Esophagus muscularis mucosa (tissue), 4 donors: Measurements from ENCODE around the gene PLAU. TPM values are rescaled to one million over a fixed set of nuclear protein-coding genes. Genes with fewer than 3 reads are reported as not detected.

Source experiments
- DNase-seq: peaks from one replicate; pipeline ENCODE4 v3.0.0-alpha.2; 2017; ENCODE audit errors: extremely low spot score
- H3K27ac ChIP-seq, 4 donors: fragments of 200-600 bp; sonication (generic); replicated peaks in 1 of 4; 1 replicate in 3 of 4; 2 replicates in 1 of 4; pipeline ENCODE4 v1.5.1; 2016 to 2019; ENCODE audit warnings: mild to moderate bottlenecking in 1 of 4
- H3K27me3 ChIP-seq, 4 donors: fragments of 200-600 bp; sonication (generic); one replicate each; pipeline versions ENCODE4 v1.5.1 to v1.6.0; 2016 to 2019
- H3K36me3 ChIP-seq, 4 donors: fragments of 200-600 bp; sonication (generic); one replicate each; pipeline ENCODE4 v1.5.1; 2016 to 2019
- H3K4me1 ChIP-seq, 4 donors: fragments of 200-600 bp; sonication (generic); one replicate each; pipeline ENCODE4 v1.5.1; 2016 to 2019
- H3K4me3 ChIP-seq, 4 donors: fragments of 200-600 bp; sonication (generic); 1 replicate in 2 of 4; 2 replicates in 2 of 4; pipeline ENCODE4 v1.5.1; 2016 to 2019; ENCODE audit warnings: mild to moderate bottlenecking in 4 of 4, moderate library complexity in 1 of 4
- H3K9me3 ChIP-seq, 4 donors: fragments of 200-600 bp; sonication (generic); 1 replicate in 3 of 4; 2 replicates in 1 of 4; pipeline ENCODE4 v1.5.1; 2016 to 2019
- CTCF ChIP-seq, 3 experiments: fragments of 200-600 bp in 2 of 3; fragments of 450-650 bp in 1 of 3; sonication (generic) in 2 of 3; IDR thresholded peaks; one replicate each; pipeline ENCODE4 v1.5.1; 2017 to 2019; ENCODE audit warnings: antibody characterized with exemption in 3 of 3, mild to moderate bottlenecking in 2 of 3, moderate library complexity in 1 of 3
- EP300 ChIP-seq: sonication (generic); formaldehyde crosslinking; IDR thresholded peaks from one replicate; pipeline ENCODE4 v1.6.1; 2017; ENCODE audit warnings: antibody characterized with exemption
- POLR2A ChIP-seq: fragments of 450-650 bp; IDR thresholded peaks from one replicate; pipeline ENCODE4 v1.6.1; 2017; ENCODE audit warnings: antibody characterized with exemption, moderate library complexity, mild to moderate bottlenecking, low read depth
- POLR2AphosphoS5 ChIP-seq, 2 donors: sonication (generic); formaldehyde crosslinking; IDR thresholded peaks; one replicate each; pipeline ENCODE4 v1.6.1; 2017; ENCODE audit warnings: antibody characterized with exemption in 2 of 2
- WGBS: methylation state at CpG from one replicate; pipeline ENCODE4 v1.1.5; 2018; 5-methylcytosine and 5-hydroxymethylcytosine counted together
- intact Hi-C: fragments of 100-400 bp; cut with DNase I; formaldehyde crosslinking; loops from one replicate; pipeline ENCODE4 v1.15.1; 2023
- total RNA-seq, 4 donors: library from RNA; depleted of rRNA; stranded (reverse); fragments of >200 nt; gene quantifications; one replicate each; pipeline versions ENCODE4 v1.1.0 to v1.2.1, GENCODE V29; 2016

PLAU gene
- total RNA-seq, 4 donors from 2014 or later: 4.2 to 38.3 (median 6.9) TPM

- TF ChIP-seq POLR2AphosphoS5 (IDR thresholded peaks at IDR 0.05): no peak
- no peak for TF ChIP-seq EP300
- DNase-seq: no peak
- intact Hi-C loops: no loop called here
- Histone ChIP-seq H3K4me1 (peaks cover 37 to 100% (median 99%) of the 10 kb centered on the region in 4 donors), H3K27ac (peak overlapping the region; percentile 82 to 93 (median 85)), H3K27me3 (no peaks in the 10 kb centered on the region), H3K9me3 (no peaks in the 10 kb centered on the region), H3K4me3 (no peak overlapping the region), H3K36me3 (peaks cover 4 to 29% (median 19%) of the 10 kb centered on the region in 4 donors)
- WGBS: 80% methylated on average over 8 of the region's 8 CpGs
Observed at GRCh38 chr10:73865107-73865458, 45.8 kb upstream of the PLAU start.

GRCh38 chr10:73865459-73866442, 45.2 kb upstream of the PLAU start:
- 49% methylated on average over 11 of the region's 11 CpGs for WGBS
- intact Hi-C loops: no loop called here
- Histone ChIP-seq H3K27ac (peak overlapping the region; percentile 82 to 93 (median 85)), H3K4me3 (peak overlapping the region in 1 of 4 donors; percentile 24), H3K4me1 (peaks cover 37 to 100% (median 99%) of the 10 kb centered on the region in 4 donors), H3K9me3 (no peaks in the 10 kb centered on the region), H3K27me3 (no peaks in the 10 kb centered on the region), H3K36me3 (peaks cover 0 to 28% (median 17%) of the 10 kb centered on the region in 4 donors)
- DNase-seq: no peak
- TF ChIP-seq POLR2AphosphoS5 (IDR thresholded peaks at IDR 0.05): no peak
- TF ChIP-seq EP300: no peak
- no peak for TF ChIP-seq CTCF (IDR thresholded peaks at IDR 0.05)
- no peak for TF ChIP-seq POLR2A

GRCh38 chr10:73866621-73867020, 44.3 kb upstream of the PLAU start:
- Histone ChIP-seq H3K4me1 (peaks cover 40 to 100% (median 100%) of the 10 kb centered on the region in 4 donors), H3K27ac (peak overlapping the region; percentile 82 to 93 (median 85)), H3K4me3 (no peak overlapping the region)

GRCh38 chr10:73867126-73867807, 43.7 kb upstream of the PLAU start:
- Histone ChIP-seq H3K9me3 (no peaks in the 10 kb centered on the region), H3K27ac (peak overlapping the region; percentile 82 to 93 (median 85)), H3K36me3 (peaks cover 0 to 37% (median 25%) of the 10 kb centered on the region in 4 donors), H3K4me3 (peak overlapping the region in 3 of 4 donors; percentile 17 to 26 (median 24)), H3K27me3 (no peaks in the 10 kb centered on the region), H3K4me1 (peaks cover 46 to 100% (median 100%) of the 10 kb centered on the region in 4 donors)
- DNase-seq: no peak
- TF ChIP-seq POLR2AphosphoS5 (IDR thresholded peaks at IDR 0.05) (peak; percentile 21 to 54), EP300 (no peak), CTCF (IDR thresholded peaks at IDR 0.05) (no peak), POLR2A (no peak)
- intact Hi-C loops: no loop called here
- 31% methylated on average over 10 of the region's 10 CpGs for WGBS

More at GRCh38 chr10:73866621-73867020, 44.3 kb upstream of the PLAU start:
- Histone ChIP-seq H3K27me3 (no peaks in the 10 kb centered on the region), H3K9me3 (no peaks in the 10 kb centered on the region), H3K36me3 (peaks cover 0 to 34% (median 22%) of the 10 kb centered on the region in 4 donors)
- 76% methylated on average over 4 of the region's 7 CpGs for WGBS
- intact Hi-C loops: no loop called here
- TF ChIP-seq POLR2AphosphoS5 (IDR thresholded peaks at IDR 0.05): no peak
- TF ChIP-seq POLR2A: no peak
- no peak for TF ChIP-seq EP300
- no peak for TF ChIP-seq CTCF (IDR thresholded peaks at IDR 0.05)
- DNase-seq: no peak
